Heart left ventricle (tissue), 16 donors: ENCODE measurements around the gene AP4M1. TPM values are rescaled to one million over a fixed set of nuclear protein-coding genes. Genes with fewer than 3 reads are reported as not detected.

Experiments
- ATAC-seq, 4 donors: fragments of 200-7000 bp; cut with Tn5 transposase; one replicate each; pipeline ENCODE4 v1.9.1; 2020 to 2022; ENCODE audit warnings: moderate library complexity in 4 of 4, mild to moderate bottlenecking in 3 of 4, moderate number of reproducible peaks in 1 of 4
- DNase-seq, 5 donors: peaks; one replicate each; pipeline ENCODE4 v3.0.0-alpha.2; 2020
- H3K27ac ChIP-seq, 12 donors: fragments of 200-600 bp; sonication (generic) in 4 of 12; one replicate each; pipeline versions ENCODE4 v1.5.0 to v1.8.0; 2016 to 2022; ENCODE audit warnings: mild to moderate bottlenecking in 2 of 12
- H3K27me3 ChIP-seq, 9 donors: fragments of 200-600 bp; sonication (generic) in 2 of 9; one replicate each; pipeline versions ENCODE4 v1.5.1 to v1.8.0; 2016 to 2022; ENCODE audit warnings: mild to moderate bottlenecking in 3 of 9
- H3K36me3 ChIP-seq, 9 donors: fragments of 200-600 bp; sonication (generic) in 2 of 9; one replicate each; pipeline versions ENCODE4 v1.5.0 to v1.8.0; 2018 to 2022; ENCODE audit warnings: mild to moderate bottlenecking in 2 of 9
- H3K4me1 ChIP-seq, 12 donors: fragments of 200-600 bp; sonication (generic) in 4 of 12; one replicate each; pipeline versions ENCODE4 v1.5.0 to v1.8.0; 2016 to 2022; ENCODE audit warnings: mild to moderate bottlenecking in 3 of 12
- H3K4me3 ChIP-seq, 12 donors: fragments of 200-600 bp; sonication (generic) in 4 of 12; one replicate each; pipeline versions ENCODE4 v1.5.0 to v1.8.0; 2017 to 2022; ENCODE audit warnings: mild to moderate bottlenecking in 9 of 12, moderate library complexity in 4 of 12
- H3K9me3 ChIP-seq, 12 donors: fragments of 200-600 bp; sonication (generic) in 4 of 12; one replicate each; pipeline versions ENCODE4 v1.5.0 to v1.8.0; 2016 to 2022; ENCODE audit warnings: mild to moderate bottlenecking in 1 of 12
- CTCF ChIP-seq, 12 donors: fragments of 200-600 bp; sonication (generic) in 4 of 12; IDR thresholded peaks; one replicate each; pipeline versions ENCODE4 v1.5.0 to v1.8.0; 2018 to 2022; ENCODE audit warnings: antibody characterized with exemption in 12 of 12, mild to moderate bottlenecking in 5 of 12
- POLR2A ChIP-seq, 2 donors: fragments of 450-650 bp; IDR thresholded peaks; one replicate each; pipeline ENCODE4 v1.6.1; 2017; ENCODE audit warnings: antibody characterized with exemption in 2 of 2, mild to moderate bottlenecking in 2 of 2, moderate library complexity in 2 of 2
- WGBS, 4 donors: extraction: QIAGEN DNeasy Blood & Tissue Kit in 2 of 4; methylation state at CpG; one replicate each; pipeline versions ENCODE4 v1.1.5 to v1.1.7; 2013 to 2018; 5-methylcytosine and 5-hydroxymethylcytosine counted together
- intact Hi-C, 10 donors: fragments of 100-400 bp; cut with DNase I; formaldehyde crosslinking; loops; one replicate each; pipeline versions ENCODE4 v1.11.1 to v1.14.2; 2022
- microRNA counts, 2 donors: library from miRNA; unstranded; fragments of <30 nt; microRNA quantifications; one replicate each; lab custom pipeline; 2016
- microRNA-seq, 4 donors: library from miRNA; unstranded; fragments of <30 nt; microRNA quantifications; one replicate each; pipeline versions ENCODE4 to v1.2.0, GENCODE V29; 2017 to 2020
- polyA plus RNA-seq, 2 donors: library from polyadenylated mRNA; stranded (reverse); fragments of 200-250 nt; gene quantifications; one replicate each; pipeline ENCODE4 v1.2.3, GENCODE V29; 2013
- total RNA-seq, 9 donors: library from RNA; depleted of rRNA in 2 of 9; stranded (reverse); fragments of >200 nt in 2 of 9; fragmentation: NEBNext Ultra II Directional in 3 of 9; extraction: Animal tissue kit (Norgen Biotek cat#: 25700) in 3 of 9; gene quantifications; one replicate each; pipeline versions ENCODE4 v1.1.0 to v1.2.4, GENCODE V29; 2016 to 2023
- donor health status: ischemic (EF 13 %, LVEDD 7.1; RV severe dilation, severe dysfunction).
- donor health status: healthy with polysubstance abuse.
- donor health status: DM: no; HTN: yes; CAD: no.
- donor health status: DM: no; HTN: no; CAD: no.
- donor health status: ischemic (EF 25% LVEDD 6.9; RV normal size, moderate dysfunction).
- donor health status: ischemic (EF 25% LVEDD 5.7; RV mildly dilated, moderate dysfunction).
- donor health status: healthy.
- donor health status: DM: yes; HTN: yes; CAD: no.
- donor health status: ischemic (EF 35%, LVEDD 5.7; RV mildly dilated, moderate dysfunction).
- donor health status: nonischemic (EF 11% LVEDD 7.7; RV severe dilation, severe dysfunction).
- donor health status: DM: yes; HTN: yes; CAD: no.
- donor health status: PGD.
- donor health status: ischemic (EF 29% LVEDD 5.4; RV normal size, mild dysfunction).
- donor health status: nonischemic (EF 23%, LVEDD 6.1; RV moderate dilation, normal function).

AP4M1 gene
- total and polyA plus RNA-seq, 11 donors = 8.9 to 19.3 (median 12.3) TPM

DNA sequence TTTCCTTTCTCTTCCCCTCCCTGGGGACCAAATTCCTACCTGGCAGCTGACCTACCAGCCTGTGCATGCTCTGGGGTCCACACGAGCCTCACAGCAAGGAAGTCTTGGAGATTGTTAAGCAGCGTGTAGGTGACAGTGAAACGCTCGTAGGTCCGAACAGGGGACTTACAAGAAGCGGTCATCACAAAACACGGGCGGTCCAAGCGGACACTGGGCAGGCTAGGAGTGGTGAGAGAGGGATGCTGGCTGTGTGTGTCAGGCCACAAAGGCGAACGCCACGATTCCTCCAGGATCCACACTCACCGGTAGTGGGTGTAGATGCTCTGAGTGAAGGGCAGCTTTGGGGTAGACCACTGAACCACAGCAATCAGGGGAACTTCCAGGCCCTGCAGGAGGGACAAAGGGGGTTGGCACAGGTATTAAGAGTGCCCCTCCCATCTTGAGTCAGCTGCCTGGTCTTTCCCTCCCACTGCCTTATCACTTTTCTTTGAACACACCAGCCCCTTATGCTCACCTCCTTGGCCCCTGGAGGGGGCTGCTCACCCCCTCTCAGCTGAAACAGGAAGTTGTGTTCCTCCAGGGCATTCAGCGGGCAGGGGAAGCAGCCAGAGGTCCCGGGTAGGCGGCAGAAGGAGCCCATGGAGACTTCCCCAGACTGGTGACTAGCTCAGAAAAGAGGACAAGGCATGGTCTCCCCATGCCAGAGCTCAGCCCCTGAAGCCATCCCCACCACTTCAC, 55.1 kb downstream of the AP4M1 start:
- H3K9me3 ChIP-seq = no peaks in the 10 kb centered on the region
- no peak for TF ChIP-seq CTCF (IDR thresholded peaks at IDR 0.05)
- no peak for TF ChIP-seq POLR2A (IDR thresholded peaks at IDR 0.05)
- intact Hi-C loops = no loop called here
- H3K36me3 ChIP-seq = peaks cover 0 to 52% (median 38%) of the 10 kb centered on the region in 9 donors
- ATAC-seq = no peak
- no peaks in the 10 kb centered on the region for H3K27me3 ChIP-seq
- no peak for DNase-seq
- H3K27ac ChIP-seq = peak overlapping the region in 5 of 12 donors; percentile 1 to 94 (median 80)
- H3K4me1 ChIP-seq = peaks cover 0 to 57% (median 15%) of the 10 kb centered on the region in 12 donors
- 82 to 85% (median 83%) methylated on average over 16 of the region's 16 CpGs for WGBS, 4 donors
- peak overlapping the region in 2 of 12 donors; percentile 91 to 93 for H3K4me3 ChIP-seq

- ATAC-seq = no peak
Observed at GRCh38 chr7:100157069-100157333, 55.6 kb downstream of the AP4M1 start.

DNA sequence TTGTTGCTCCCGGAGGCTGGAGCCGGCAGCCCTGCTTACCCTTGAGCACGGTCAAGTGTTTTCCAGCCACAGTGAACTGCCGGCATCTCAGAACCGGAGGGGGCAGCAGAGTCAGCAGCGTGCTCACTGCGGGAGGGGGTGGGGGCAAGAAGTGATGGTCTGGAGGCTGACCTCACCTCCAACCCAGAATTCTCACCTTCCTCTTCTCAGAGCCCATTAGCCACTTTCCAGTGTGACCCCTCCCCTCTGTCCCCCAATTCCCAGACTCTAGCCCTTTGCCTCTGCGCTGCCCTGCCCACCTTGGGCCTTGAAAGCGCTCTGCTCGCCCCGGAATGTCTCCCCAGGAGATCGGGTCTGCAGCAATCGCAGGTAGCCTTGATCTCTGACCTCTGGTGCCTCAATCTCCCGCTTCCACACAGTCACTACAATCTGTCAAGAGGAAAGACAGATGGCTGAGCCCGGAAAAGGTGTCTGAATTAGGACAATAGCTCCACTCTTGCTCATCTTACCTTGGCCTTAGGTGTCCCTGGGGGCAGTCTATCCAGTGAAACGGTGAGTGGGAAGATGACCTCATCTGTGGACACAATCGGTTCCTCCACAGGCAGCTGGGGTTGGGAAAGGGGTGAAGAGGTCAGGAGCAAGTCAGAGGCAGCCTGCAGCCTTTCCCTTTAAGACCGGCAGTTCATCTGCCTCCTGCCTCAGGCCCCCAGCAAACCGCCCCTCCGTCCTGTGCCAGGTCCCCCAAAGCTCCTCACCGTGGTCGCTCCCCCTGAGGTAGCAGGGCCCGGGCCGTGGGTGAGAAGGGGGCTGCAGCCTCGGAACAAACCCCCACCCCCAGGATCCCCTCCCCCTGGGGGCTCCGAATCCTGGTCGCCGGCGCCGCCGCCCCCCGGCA, 56.1 kb downstream of the AP4M1 start:
- Histone ChIP-seq H3K9me3 (no peaks in the 10 kb centered on the region), H3K27ac (peak overlapping the region; percentile 56 to 94 (median 82)), H3K36me3 (peaks cover 0 to 44% (median 38%) of the 10 kb centered on the region in 9 donors), H3K4me3 (peak overlapping the region; percentile 70 to 99 (median 91)), H3K4me1 (peaks cover 0 to 46% (median 15%) of the 10 kb centered on the region in 12 donors), H3K27me3 (no peaks in the 10 kb centered on the region)
- ATAC-seq (peak in 3 of 4 donors; percentile 6 to 31 (median 26)), DNase-seq (peak in 1 of 5 donors; percentile 51)
- intact Hi-C loops = loop anchor here in 1 of 10 donors (1.0 kb wide), 1 partner anchor 20 kb away; the partner anchor contains the start of genes GPC2 and STAG3
- TF ChIP-seq POLR2A (IDR thresholded peaks at IDR 0.05) = no peak
- peak in 4 of 12 donors; percentile 7 to 20 (median 14) for TF ChIP-seq CTCF (IDR thresholded peaks at IDR 0.05)
- 20 to 27% (median 24%) methylated on average over 24 to 32 of the region's 32 CpGs for WGBS, 4 donors

More at GRCh38 chr7:100157069-100157333, 55.6 kb downstream of the AP4M1 start:
- H3K36me3 ChIP-seq = peaks cover 0 to 47% (median 38%) of the 10 kb centered on the region in 9 donors
- no peaks in the 10 kb centered on the region for H3K9me3 ChIP-seq
- no peak for TF ChIP-seq POLR2A (IDR thresholded peaks at IDR 0.05)
- no peak for TF ChIP-seq CTCF (IDR thresholded peaks at IDR 0.05)
- H3K27ac ChIP-seq = peak overlapping the region in 8 of 12 donors; percentile 1 to 94 (median 81)
- intact Hi-C loops = no loop called here
- H3K27me3 ChIP-seq = no peaks in the 10 kb centered on the region
- H3K4me3 ChIP-seq = peak overlapping the region in 5 of 12 donors; percentile 78 to 93 (median 92)
- WGBS, 4 donors = 46 to 78% (median 64%) methylated on average over 2 to 5 of the region's 5 CpGs
- DNase-seq = no peak
- peaks cover 0 to 52% (median 15%) of the 10 kb centered on the region in 12 donors for H3K4me1 ChIP-seq

MicroRNAs within 50 kb of the gene (microRNA counts, 767-probe panel; counts per million panel counts)
- microRNA hsa-miR-106b-5p (lab: Ali Mortazavi, UCI) (2,469 to 2,711 counts per million in 2 donors), microRNA hsa-miR-25-3p (lab: Ali Mortazavi, UCI) (4,417 to 4,456 counts per million in 2 donors), microRNA hsa-miR-93-5p (lab: Ali Mortazavi, UCI) (4,065 to 4,196 counts per million in 2 donors)

Small RNA genes lying within 50 kb of the gene (microRNA-seq; reads per million reads assigned to microRNA genes)
- gene MIR106B (361 to 1,543 (median 969) reads per million in 4 donors), gene MIR25 (160 to 682 (median 214) reads per million in 4 donors), gene MIR4658 (0 reads per million in 4 donors), gene MIR93 (1,498 to 2,333 (median 1,834) reads per million in 4 donors)

Other genes starting within 250 kb of the AP4M1 start
- not detected for gene OR2AE1, start 224.6 kb upstream of the AP4M1 start, total RNA-seq
- gene OR2AE1, start 224.6 kb upstream of the AP4M1 start, polyA plus RNA-seq = not detected
- gene TRIM4, start 182.1 kb upstream of the AP4M1 start, total RNA-seq = 10 to 100 TPM in 4 of 9 donors, 1 to 10 TPM in 5; 4.7 to 13.5 (median 7.3) TPM
- gene TRIM4, start 182.1 kb upstream of the AP4M1 start, polyA plus RNA-seq = 1 to 10 TPM; 5.1 to 6.9 TPM
- gene GJC3, start 172.0 kb upstream of the AP4M1 start, total RNA-seq = under 1 TPM in 1 of 9 donors, not detected in 8; 0.54 TPM
- gene GJC3, start 172.0 kb upstream of the AP4M1 start, polyA plus RNA-seq = under 1 TPM; 0.30 to 0.33 TPM
- 100 to 1,000 TPM in 4 of 9 donors, 10 to 100 TPM in 5; 31.8 to 214 (median 95.4) TPM for gene AZGP1, start 125.6 kb upstream of the AP4M1 start, total RNA-seq
- 100 to 1,000 TPM in 1 of 2 donors, 10 to 100 TPM in 1; 99.1 to 146 TPM for gene AZGP1, start 125.6 kb upstream of the AP4M1 start, polyA plus RNA-seq
- gene ZKSCAN1, start 86.0 kb upstream of the AP4M1 start, total RNA-seq = 10 to 100 TPM; 19.4 to 65.5 (median 40.8) TPM
- gene ZKSCAN1, start 86.0 kb upstream of the AP4M1 start, polyA plus RNA-seq = 1 to 10 TPM; 8.5 to 9.4 TPM
- gene ZSCAN21, start 51.9 kb upstream of the AP4M1 start, total RNA-seq = 10 to 100 TPM in 2 of 9 donors, 1 to 10 TPM in 7; 6.2 to 12.1 (median 7.2) TPM
- gene ZSCAN21, start 51.9 kb upstream of the AP4M1 start, polyA plus RNA-seq = 1 to 10 TPM; 4.4 to 7.2 TPM
- 10 to 100 TPM; 11.7 to 21.2 (median 15.2) TPM for gene ZNF3, start 19.9 kb upstream of the AP4M1 start, total RNA-seq
- 10 to 100 TPM; 11.2 to 11.5 TPM for gene ZNF3, start 19.9 kb upstream of the AP4M1 start, polyA plus RNA-seq
- 100 to 1,000 TPM in 7 of 9 donors, 10 to 100 TPM in 2; 53.3 to 120 (median 108) TPM for gene COPS6, start 12.7 kb upstream of the AP4M1 start, total RNA-seq
- 100 to 1,000 TPM; 115 to 130 TPM for gene COPS6, start 12.7 kb upstream of the AP4M1 start, polyA plus RNA-seq
- gene MCM7, start 246 bp upstream of the AP4M1 start, total RNA-seq = 10 to 100 TPM; 12.8 to 34.4 (median 17.2) TPM
- gene MCM7, start 246 bp upstream of the AP4M1 start, polyA plus RNA-seq = 10 to 100 TPM; 15.2 to 31.6 TPM
- gene TAF6, start 17.7 kb downstream of the AP4M1 start, total RNA-seq = 10 to 100 TPM; 24.9 to 80.9 (median 34.1) TPM
- gene TAF6, start 17.7 kb downstream of the AP4M1 start, polyA plus RNA-seq = 10 to 100 TPM; 28.7 to 48.1 TPM
- 1 to 10 TPM; 5.9 to 9.5 (median 8.3) TPM for gene CNPY4, start 18.0 kb downstream of the AP4M1 start, total RNA-seq
- gene CNPY4, start 18.0 kb downstream of the AP4M1 start, polyA plus RNA-seq = 10 to 100 TPM in 1 of 2 donors, 1 to 10 TPM in 1; 9.1 to 10.8 TPM
- gene MBLAC1, start 25.3 kb downstream of the AP4M1 start, total RNA-seq = 1 to 10 TPM; 1.3 to 2.7 (median 2.0) TPM
- gene MBLAC1, start 25.3 kb downstream of the AP4M1 start, polyA plus RNA-seq = 1 to 10 TPM; 1.4 to 3.2 TPM
- gene LAMTOR4, start 47.3 kb downstream of the AP4M1 start, total RNA-seq = 100 to 1,000 TPM in 3 of 9 donors, 10 to 100 TPM in 6; 64.6 to 160 (median 91.7) TPM
- 100 to 1,000 TPM; 155 to 158 TPM for gene LAMTOR4, start 47.3 kb downstream of the AP4M1 start, polyA plus RNA-seq
- 10 to 100 TPM in 2 of 9 donors, 1 to 10 TPM in 7; 4.0 to 14.9 (median 7.4) TPM for gene TRAPPC14, start 57.1 kb downstream of the AP4M1 start, total RNA-seq
- gene TRAPPC14, start 57.1 kb downstream of the AP4M1 start, polyA plus RNA-seq = 1 to 10 TPM; 6.2 to 9.2 TPM
- 1 to 10 TPM in 7 of 9 donors, under 1 TPM in 2; 0.67 to 9.0 (median 1.6) TPM for gene GAL3ST4, start 67.0 kb downstream of the AP4M1 start, total RNA-seq
- 1 to 10 TPM in 1 of 2 donors, under 1 TPM in 1; 0.80 to 1.3 TPM for gene GAL3ST4, start 67.0 kb downstream of the AP4M1 start, polyA plus RNA-seq
- 1 to 10 TPM in 2 of 9 donors, under 1 TPM in 5, not detected in 2; 0.27 to 1.1 (median 0.50) TPM for gene GPC2, start 75.7 kb downstream of the AP4M1 start, total RNA-seq
- under 1 TPM; 0.50 to 0.76 TPM for gene GPC2, start 75.7 kb downstream of the AP4M1 start, polyA plus RNA-seq
- gene STAG3, start 76.3 kb downstream of the AP4M1 start, total RNA-seq = 1 to 10 TPM in 2 of 9 donors, under 1 TPM in 6, not detected in 1; 0.09 to 1.3 (median 0.58) TPM
- gene STAG3, start 76.3 kb downstream of the AP4M1 start, polyA plus RNA-seq = under 1 TPM; 0.11 to 0.88 TPM
- gene PVRIG, start 118.3 kb downstream of the AP4M1 start, total RNA-seq = 1 to 10 TPM in 1 of 9 donors, under 1 TPM in 2, not detected in 6; 0.63 to 2.7 (median 0.97) TPM
- under 1 TPM; 0.08 to 0.11 TPM for gene PVRIG, start 118.3 kb downstream of the AP4M1 start, polyA plus RNA-seq
- gene SPDYE3, start 206.1 kb downstream of the AP4M1 start, total RNA-seq = not detected
- under 1 TPM; 0.03 to 0.15 TPM for gene SPDYE3, start 206.1 kb downstream of the AP4M1 start, polyA plus RNA-seq